Fibroblast of the aortic adventitia (primary cell): ENCODE data around the gene NPEPPS. TPM values are rescaled to one million over a fixed set of nuclear protein-coding genes. Genes with fewer than 3 reads are reported as not detected.
A peak's percentile ranks its signal among the peaks of the same experiment; 100 is the strongest.

Experiments
- DNase-seq: peaks from one replicate; pipeline ENCODE4 v3.0.0-alpha.2; 2010; ENCODE audit warnings: low read depth
- H3K4me3 ChIP-seq: 2 replicates; pipeline ENCODE4 v1.5.1; 2011; ENCODE audit warnings: low read depth, mild to moderate bottlenecking, control low read depth, low read length, moderate library complexity
- total RNA-seq: library from RNA; depleted of rRNA; stranded (reverse); fragments of >200 nt; gene quantifications from 2 replicates; pipeline ENCODE4 v1.2.3, GENCODE V29; 2012; ENCODE audit warnings: low replicate concordance
- TF ChIP-seq, protein P1 (sequence below): IDR thresholded peaks from 2 replicates; pipeline ENCODE4 v1.5.1; 2011; ENCODE audit warnings: mild to moderate bottlenecking, low read length, control low read depth, inconsistent platforms; ENCODE audit not compliant: insufficient read depth

Gene NPEPPS
- total RNA-seq, 1 donor = 106 TPM

GRCh38 chr17:47651704-47652103, 120.8 kb downstream of the NPEPPS start:
- peak overlapping the region; percentile 83 for H3K4me3 ChIP-seq
- DNase-seq = no peak
- TF ChIP-seq, protein P1, sequence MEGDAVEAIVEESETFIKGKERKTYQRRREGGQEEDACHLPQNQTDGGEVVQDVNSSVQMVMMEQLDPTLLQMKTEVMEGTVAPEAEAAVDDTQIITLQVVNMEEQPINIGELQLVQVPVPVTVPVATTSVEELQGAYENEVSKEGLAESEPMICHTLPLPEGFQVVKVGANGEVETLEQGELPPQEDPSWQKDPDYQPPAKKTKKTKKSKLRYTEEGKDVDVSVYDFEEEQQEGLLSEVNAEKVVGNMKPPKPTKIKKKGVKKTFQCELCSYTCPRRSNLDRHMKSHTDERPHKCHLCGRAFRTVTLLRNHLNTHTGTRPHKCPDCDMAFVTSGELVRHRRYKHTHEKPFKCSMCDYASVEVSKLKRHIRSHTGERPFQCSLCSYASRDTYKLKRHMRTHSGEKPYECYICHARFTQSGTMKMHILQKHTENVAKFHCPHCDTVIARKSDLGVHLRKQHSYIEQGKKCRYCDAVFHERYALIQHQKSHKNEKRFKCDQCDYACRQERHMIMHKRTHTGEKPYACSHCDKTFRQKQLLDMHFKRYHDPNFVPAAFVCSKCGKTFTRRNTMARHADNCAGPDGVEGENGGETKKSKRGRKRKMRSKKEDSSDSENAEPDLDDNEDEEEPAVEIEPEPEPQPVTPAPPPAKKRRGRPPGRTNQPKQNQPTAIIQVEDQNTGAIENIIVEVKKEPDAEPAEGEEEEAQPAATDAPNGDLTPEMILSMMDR = no peak

- peak; percentile 30 for DNase-seq
- H3K4me3 ChIP-seq = no peak overlapping the region
- TF ChIP-seq, protein P1 = no peak
Measured at GRCh38 chr17:47652570-47652969, 121.7 kb downstream of the NPEPPS start.

DNA sequence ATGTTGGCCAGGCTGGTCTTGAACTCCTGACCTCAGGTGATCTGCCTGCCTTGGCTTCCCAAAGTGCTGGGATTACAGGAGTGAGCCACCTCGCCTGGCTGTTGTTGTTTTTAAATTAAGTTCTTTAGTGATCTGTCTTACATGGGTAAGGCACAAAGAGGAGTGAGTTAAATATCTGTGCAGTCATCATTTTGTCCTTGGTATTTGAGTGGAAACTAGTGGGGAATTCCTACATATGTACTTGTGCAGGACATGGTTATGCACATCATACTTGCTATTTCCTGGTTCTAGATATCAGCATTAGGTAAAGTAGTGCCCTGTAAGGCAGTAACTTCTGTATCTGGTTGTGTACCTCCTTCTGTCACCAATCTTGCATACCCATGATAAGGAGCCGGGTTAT, 122.5 kb downstream of the NPEPPS start:
- no peak overlapping the region for H3K4me3 ChIP-seq
- TF ChIP-seq, protein P1 = no peak
- no peak for DNase-seq

GRCh38 chr17:47654991-47655390, 124.1 kb downstream of the NPEPPS start:
- TF ChIP-seq, protein P1 = no peak
- H3K4me3 ChIP-seq = no peak overlapping the region

GRCh38 chr17:47660064-47660492, 129.2 kb downstream of the NPEPPS start:
- no peak overlapping the region for H3K4me3 ChIP-seq
- DNase-seq = no peak
- TF ChIP-seq, protein P1 = no peak

More at GRCh38 chr17:47654991-47655390, 124.1 kb downstream of the NPEPPS start:
- no peak for DNase-seq

GRCh38 chr17:47663912-47664623, 133.2 kb downstream of the NPEPPS start:
- peak; percentile 71 for DNase-seq
- TF ChIP-seq, protein P1 = peak; percentile 81
- no peak overlapping the region for H3K4me3 ChIP-seq

DNA sequence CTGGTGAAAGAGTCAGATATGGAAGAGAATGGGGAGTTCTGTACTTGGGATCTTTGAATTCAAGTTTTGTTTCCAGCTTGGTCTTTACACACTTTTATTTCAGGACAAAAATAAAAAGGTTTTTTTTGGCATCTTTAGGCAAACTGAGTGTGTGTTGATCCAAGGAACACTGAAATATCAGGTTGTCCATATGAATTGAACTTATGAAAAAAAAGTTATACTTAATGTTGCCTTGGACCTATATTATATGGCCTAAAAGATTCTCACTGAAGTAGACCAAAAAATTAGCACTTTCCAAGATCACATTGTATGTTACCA, 133.7 kb downstream of the NPEPPS start:
- H3K4me3 ChIP-seq = no peak overlapping the region
- TF ChIP-seq, protein P1 = no peak
- DNase-seq = no peak
